Dedifferentiated amniotic fluid mesenchymal stem cell (primary cell): ENCODE data around the gene EVI5L.
"Not testable (repeated sequence)": the region's sequence is repeated elsewhere in the genome, so short reads cannot be mapped to it uniquely, and the experiment has no call there.

Experiments
- DNase-seq: peaks from one replicate; pipeline ENCODE4 v3.0.0-alpha.2; 2016; ENCODE audit errors: extremely low spot score

The EVI5L gene

GRCh38 chr19:7845390-7846154 is 15.6 kb downstream of the EVI5L start:
- no peak for DNase-seq

GRCh38 chr19:7846155-7846646 is 16.2 kb downstream of the EVI5L start:
- DNase-seq, result no peak

GRCh38 chr19:7847664-7848063 is 17.6 kb downstream of the EVI5L start:
- DNase-seq, result no peak

GRCh38 chr19:7848779-7849457 is 18.9 kb downstream of the EVI5L start:
- DNase-seq, result no peak

GRCh38 chr19:7849631-7849999 is 19.6 kb downstream of the EVI5L start:
- DNase-seq, result no peak

GRCh38 chr19:7850000-7850813 is 20.2 kb downstream of the EVI5L start:
- DNase-seq, result no peak

- DNase-seq, result no peak
Measured at GRCh38 chr19:7850945-7851622, 21.1 kb downstream of the EVI5L start.

GRCh38 chr19:7851623-7852500 is 21.8 kb downstream of the EVI5L start:
- no peak for DNase-seq

GRCh38 chr19:7852851-7853769 is 23.1 kb downstream of the EVI5L start:
- DNase-seq, result peak; percentile 18

GRCh38 chr19:7853770-7854128 is 23.7 kb downstream of the EVI5L start:
- DNase-seq, result no peak

- no peak for DNase-seq
Measured at GRCh38 chr19:7855426-7856108, 25.5 kb downstream of the EVI5L start.

GRCh38 chr19:7856109-7856591 is 26.1 kb downstream of the EVI5L start:
- DNase-seq, result no peak

GRCh38 chr19:7856679-7857663 is 27.0 kb downstream of the EVI5L start:
- DNase-seq, result no peak

GRCh38 chr19:7857727-7858108 is 27.7 kb downstream of the EVI5L start:
- no peak for DNase-seq

- DNase-seq, result no peak
Measured at GRCh38 chr19:7858109-7858770, 28.2 kb downstream of the EVI5L start.

- not testable (repeated sequence) for DNase-seq
Measured at GRCh38 chr19:7859087-7859486, 29.1 kb downstream of the EVI5L start.
